CD1c-positive myeloid dendritic cell (primary cell): ENCODE measurements around the gene TTC32.
"Not testable (repeated sequence)": the region's sequence is repeated elsewhere in the genome, so short reads cannot be mapped to it uniquely, and the experiment has no call there.

Experiments
- DNase-seq: peaks from one replicate; pipeline ENCODE4 v3.0.0-alpha.2; 2016; ENCODE audit errors: extremely low spot score

Gene TTC32

DNA sequence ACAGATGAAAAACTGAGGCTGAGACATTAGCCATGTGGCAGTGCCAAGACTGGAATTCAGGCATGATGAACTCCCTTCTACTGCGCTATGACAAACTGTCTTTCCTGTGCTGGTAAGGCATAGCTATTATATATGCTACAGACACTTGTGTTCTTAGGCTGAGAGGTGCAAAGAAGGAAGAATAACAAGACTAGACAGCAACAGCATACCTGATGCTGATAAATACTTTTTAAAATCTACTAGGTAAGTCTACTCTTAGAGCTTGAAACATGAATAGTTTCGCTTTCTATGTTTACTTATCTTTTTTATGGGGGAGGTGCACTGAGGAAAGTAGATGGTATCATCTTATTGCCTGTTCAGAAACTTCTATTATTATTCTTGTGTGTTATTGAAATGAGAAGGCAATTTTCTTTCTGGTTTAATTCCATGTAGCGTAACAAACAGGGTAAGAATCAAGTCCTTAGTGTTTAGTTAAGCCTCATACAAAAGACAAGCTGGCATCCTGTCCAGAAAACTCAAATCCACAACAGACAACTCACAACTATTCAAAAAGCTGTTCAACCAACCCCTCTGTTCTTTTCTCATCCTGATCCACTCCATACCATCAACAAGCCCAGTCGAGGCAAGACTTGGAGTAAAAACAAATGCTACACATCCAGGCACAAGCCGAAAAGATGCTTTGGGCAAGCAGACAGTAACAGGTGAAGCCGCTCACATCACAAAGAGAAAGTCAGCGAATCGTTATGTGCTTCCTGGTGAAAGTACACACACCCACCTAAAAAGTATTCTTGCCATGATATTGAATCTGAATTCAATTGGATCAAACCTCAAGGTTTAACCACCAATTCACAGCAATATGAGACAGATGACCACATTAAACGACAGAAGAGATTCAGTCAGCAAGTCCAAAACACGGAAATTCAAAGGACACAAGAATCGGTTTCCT, 1.5 kb downstream of the TTC32 start:
- DNase-seq: no peak

- DNase-seq: no peak
Observed at GRCh38 chr2:19898592-19899329, 3.0 kb downstream of the TTC32 start.

DNA sequence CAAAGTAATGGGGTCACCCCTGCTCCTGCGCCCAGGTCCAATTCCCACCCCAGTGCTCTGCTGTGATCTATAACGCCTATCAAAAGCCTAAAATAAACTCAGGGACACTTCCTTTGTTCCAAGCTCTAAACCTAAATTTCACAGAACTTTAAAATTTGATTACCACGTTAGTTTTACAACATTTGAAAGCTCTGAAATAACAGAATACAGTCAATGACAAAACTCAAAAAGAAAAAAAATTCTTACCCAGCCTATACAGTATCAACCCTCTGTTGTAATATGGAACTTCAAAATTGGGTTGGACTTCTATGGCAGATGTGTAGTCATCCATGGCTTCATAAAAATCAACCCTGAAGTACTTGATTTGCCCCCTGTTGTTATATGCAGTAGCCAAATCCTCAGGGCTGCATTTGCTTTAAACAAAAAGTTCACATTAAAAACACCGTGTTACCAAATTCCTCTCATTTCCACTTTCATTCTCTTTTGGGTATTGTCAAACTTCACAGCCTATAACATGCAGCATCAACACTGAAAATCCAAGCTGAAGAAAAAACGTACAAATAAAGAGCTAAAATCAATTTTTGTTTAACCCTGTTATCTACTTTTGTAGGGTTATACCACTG, 4.0 kb downstream of the TTC32 start:
- DNase-seq: no peak

DNA sequence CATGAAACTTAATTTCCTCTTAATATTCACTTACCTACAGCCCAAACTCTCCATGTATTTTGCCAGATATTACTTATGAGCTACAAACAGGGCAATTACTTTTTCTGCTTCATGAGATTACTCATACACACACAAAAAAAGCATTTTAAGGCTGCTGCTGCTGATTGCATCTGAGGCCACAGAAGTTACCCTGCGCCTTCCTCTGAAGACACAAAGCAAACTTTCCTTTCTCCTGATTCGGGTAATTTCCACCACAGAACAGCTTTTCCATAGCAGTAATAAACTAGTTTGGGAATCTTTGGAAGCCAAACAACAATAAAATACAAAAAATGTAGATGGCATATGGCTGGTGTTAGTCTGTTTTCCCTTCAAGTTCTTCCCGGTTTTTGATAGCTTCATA, 6.2 kb downstream of the TTC32 start:
- no peak for DNase-seq

DNA sequence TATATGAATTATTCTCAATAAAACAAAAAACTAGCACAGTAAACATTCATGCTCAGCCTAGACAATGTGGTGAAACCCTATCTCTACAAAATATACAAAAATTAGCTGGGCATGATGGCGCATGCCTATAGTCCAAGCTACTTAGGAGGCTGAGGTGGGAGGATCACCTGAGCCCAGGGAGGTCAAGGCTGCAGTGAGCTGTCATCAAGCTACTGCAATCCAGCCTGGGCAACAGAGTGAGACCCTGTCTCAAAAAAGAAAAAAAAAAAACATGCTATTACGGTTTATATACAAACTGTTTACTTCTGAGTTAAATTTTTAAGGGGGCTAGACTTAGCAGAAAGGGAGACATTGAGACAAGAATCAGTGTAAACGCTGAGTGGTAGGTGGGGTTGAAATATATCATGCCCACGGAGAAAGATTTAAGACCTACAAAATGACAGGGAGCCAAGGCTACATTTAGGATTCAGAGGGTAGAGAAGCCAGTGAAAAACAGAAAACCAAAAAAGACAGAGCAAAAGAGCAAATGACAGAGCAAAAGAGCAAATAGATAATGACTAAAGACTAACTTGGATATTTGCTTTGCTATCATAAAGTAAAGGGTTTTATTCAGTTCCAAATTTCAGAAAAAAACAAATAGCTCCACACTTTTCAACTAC, 7.5 kb downstream of the TTC32 start:
- no peak for DNase-seq

DNA sequence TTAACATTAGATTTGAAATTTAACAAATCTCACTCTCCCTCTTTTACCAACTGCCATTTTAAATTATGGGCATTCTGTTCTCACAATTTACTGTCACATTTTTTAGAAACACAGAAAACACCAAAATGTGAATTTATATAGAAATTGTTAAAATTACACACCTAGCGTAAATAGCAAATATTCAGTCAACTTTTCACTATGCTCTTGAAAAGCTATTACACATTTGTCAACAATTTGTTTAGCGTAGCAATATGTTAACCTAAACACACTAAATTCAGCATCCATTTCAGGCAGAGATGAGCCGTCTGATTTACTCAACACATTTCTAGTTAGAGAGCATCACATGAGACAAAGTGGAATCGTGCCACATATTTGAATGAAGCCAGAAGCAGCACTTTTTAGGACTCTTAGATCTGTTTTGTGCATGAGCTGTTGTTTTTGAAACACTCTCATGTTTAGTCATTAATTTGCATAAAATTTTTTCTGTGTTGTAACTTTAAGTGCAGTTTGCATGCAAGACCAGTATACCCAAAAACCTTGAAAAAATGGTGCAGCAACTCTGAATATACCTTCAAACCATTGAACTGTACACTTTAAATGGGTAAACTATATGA, 8.2 kb downstream of the TTC32 start:
- no peak for DNase-seq

- peak; percentile 85 for DNase-seq
Observed at GRCh38 chr2:19891971-19892370, 9.8 kb downstream of the TTC32 start.

DNA sequence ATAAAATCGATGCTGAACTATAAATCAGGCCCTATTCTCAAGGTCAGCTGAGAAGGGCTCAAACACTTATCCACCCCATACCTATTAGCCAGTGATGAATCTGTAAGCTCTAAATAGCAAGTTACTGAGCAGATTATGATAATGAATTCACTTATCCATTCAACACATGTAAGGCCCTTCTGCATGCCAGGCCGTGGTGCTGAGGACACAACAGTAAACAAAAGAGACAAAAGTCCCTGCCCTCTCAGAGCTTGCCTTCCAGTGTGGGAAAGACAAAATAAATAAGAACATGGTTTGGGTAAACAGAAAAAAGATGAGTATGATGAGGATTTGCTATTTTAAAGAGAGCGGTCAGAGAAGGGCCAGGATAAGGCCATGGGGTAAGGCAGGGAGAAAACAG, 11.7 kb downstream of the TTC32 start:
- no peak for DNase-seq

DNA sequence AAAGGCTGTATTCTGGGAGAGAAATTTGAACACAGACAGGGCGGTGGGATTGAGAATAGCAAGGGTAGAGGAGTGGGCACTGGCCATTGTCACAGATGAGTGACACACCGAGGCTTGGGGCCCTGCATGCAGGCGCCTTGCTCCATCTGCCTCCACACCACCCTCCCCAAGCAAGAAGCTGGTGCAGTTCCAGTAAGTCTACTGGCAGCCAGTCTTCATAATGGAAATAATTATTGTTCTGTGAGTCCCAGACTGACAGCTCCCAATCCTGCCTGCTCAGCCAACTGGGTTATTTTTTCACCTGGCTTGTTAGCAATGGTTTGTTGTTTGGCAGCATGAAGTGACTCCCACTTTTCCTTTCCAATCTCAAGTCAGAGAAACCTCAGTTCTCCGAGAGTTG, 13.0 kb downstream of the TTC32 start:
- no peak for DNase-seq

DNA sequence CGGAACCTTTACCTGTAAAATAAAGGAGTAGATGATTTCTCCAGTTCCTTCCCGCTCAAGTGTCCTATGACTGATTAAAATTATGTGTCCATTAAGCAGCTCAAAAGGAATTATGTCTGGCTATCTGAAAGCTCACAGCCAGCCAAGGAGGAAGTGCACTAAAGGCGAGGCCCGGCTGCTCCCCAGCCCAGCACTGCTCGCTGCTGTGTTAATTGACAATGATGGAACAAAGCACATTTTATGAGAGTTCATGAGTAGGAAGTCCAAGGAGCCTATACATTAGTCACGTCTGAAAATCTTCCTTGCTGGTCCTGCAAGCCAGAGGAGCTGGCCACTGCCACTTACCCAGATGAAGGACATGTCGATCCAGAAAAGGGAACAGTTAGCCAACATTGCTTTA, 14.3 kb downstream of the TTC32 start:
- no peak for DNase-seq

DNA sequence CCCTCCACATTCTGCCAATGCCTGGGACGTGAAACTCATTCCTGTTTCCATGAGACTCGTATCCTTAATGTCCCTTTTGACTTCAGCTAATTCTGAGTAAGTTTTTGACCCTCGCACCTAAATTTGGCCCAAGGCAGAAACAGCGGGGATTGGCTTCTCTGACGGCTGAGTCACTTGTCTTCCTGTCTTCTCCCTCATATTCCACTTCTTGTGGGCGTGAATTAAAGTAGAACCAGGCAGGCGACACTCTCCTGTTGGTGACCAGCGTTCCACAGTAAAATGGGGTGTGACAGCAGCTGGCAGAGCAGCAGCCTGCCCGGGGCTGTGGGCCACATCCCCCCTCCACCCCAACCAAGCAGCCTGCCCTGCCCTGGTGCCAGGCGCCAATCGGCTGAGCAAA, 15.5 kb downstream of the TTC32 start:
- no peak for DNase-seq

- no peak for DNase-seq
Observed at GRCh38 chr2:19885791-19886190, 16.0 kb downstream of the TTC32 start.

GRCh38 chr2:19883971-19884720, 17.6 kb downstream of the TTC32 start:
- no peak for DNase-seq

GRCh38 chr2:19883486-19883885, 18.3 kb downstream of the TTC32 start:
- DNase-seq: no peak

- no peak for DNase-seq
Observed at GRCh38 chr2:19882286-19882685, 19.5 kb downstream of the TTC32 start.

DNA sequence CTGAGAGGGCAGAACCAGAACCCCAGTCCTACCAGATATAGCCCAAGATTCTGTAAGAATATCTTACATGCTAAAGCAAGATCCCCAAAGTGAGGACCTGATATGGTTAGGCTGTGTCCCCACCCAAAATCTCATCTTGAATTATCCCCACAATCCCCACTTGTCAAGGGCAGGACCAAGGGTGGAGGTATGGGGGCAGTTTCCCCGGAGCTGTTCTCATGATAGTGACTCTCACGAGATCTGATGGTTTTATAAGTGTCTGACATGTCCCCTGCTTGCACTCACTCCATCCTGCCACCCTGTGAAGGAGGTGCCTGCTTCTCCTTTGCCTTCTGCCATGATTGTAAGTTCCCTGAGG, 19.9 kb downstream of the TTC32 start:
- no peak for DNase-seq

DNA sequence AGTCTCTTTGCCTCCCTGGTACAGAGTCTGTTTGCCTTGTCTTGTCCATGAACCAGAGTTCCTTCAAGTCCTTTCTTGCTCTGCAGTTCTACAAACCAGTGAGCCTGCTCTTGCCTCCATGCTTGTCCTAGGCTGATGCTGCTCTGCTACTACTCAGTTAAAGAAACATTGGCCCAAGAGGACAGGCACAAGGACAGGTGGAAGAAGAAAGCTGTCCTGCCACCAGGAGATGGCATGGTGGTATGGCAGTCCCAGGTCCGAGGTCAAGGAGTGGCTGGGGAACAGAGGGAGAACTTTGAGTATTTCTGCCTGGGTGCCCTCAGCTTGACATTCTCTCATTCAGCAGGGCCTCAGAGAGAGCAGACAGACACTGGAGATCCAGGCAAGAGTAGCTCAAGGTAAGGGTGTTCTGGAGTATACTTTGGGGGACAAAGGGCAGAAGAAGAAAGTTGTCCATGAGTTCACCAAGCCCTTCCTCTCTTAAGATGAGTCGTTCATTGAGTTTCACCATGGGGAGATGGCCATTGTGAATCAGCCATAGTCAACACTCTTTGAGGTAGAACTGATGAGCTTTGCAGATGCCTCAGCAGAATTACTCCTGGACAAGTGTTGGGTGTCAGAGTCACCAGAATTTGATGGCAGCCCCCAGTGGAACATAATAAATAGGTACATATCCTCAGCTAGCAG, 20.4 kb downstream of the TTC32 start:
- DNase-seq: no peak

DNA sequence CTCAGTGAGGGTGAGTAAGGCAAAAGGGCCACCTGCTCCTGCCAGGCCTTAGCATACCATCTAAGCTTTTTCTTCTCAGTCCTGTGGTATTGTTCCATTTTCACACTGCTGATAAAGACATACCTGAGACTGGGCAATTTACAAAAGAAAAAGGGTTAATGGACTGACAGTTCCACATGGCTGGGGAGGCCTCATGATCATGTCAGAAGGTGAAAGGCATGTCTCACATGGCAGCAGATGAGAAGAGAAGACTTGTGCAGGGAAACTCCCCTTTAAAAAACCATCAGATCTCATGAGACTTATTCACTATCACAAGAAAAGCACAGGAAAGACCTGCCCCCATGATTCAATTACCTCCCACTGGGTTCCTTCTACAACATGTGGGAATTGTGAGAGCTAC, 21.6 kb downstream of the TTC32 start:
- not testable (repeated sequence) for DNase-seq

GRCh38 chr2:19879120-19879519, 22.7 kb downstream of the TTC32 start:
- no peak for DNase-seq

DNA sequence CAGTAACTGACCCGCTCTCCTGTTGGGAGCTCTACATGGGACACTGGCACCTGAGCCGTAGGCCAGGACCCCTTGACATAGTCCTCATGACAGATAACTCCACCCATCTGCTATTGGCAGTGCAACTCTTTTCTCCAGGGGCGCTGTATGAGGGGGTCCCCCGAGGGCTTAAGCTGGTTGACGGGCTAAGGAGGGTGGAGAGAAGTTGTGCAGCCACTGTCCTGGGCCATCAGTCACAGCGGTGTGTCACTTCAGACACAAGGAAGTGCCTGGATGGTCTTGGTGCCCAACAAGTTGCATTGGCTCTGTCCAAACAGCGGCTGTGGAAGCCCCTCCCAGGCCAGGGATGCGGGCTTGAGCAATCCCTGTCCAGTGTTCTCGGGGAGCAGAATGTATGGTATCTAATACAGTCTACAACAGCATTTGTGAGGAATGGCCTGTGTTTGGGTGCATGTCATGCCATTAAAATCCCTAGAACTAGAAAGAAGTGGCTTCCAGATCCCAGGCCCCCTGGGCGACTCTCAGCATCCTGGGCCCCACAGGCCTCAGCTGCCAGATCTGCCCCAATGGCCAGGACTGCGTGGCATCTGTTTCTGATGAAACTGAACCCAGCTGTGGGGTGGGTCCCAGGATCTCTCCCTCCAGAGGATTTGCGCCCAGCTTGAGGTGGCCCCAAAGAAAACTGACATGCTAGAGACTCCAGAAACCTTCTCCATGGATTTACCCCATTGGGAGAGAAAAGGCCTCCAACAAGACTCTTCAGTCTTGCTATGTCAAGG, 23.3 kb downstream of the TTC32 start:
- DNase-seq: no peak
